Vagina (tissue), 2 donors: ENCODE data around the gene PCYOX1L. TPM values are rescaled to one million over a fixed set of nuclear protein-coding genes. Genes with fewer than 3 reads are reported as not detected.
A peak's percentile ranks its signal among the peaks of the same experiment; 100 is the strongest.

Source experiments
- DNase-seq, 2 donors: peaks; one replicate each; pipeline ENCODE4 v3.0.0-alpha.2; 2017; ENCODE audit errors: extremely low spot score in 2 of 2
- H3K27ac ChIP-seq: fragments of 200-600 bp; sonication (generic); one replicate; pipeline ENCODE4 v1.5.1; 2019
- H3K27me3 ChIP-seq: fragments of 200-600 bp; sonication (generic); one replicate; pipeline ENCODE4 v1.5.1; 2019
- H3K36me3 ChIP-seq, 2 donors: fragments of 200-600 bp; sonication (generic); one replicate each; pipeline ENCODE4 v1.5.1; 2017 to 2019
- H3K4me1 ChIP-seq: fragments of 200-600 bp; sonication (generic); one replicate; pipeline ENCODE4 v1.5.1; 2019
- H3K4me3 ChIP-seq, 2 donors: fragments of 200-600 bp; sonication (generic); 1 replicate in 1 of 2; 2 replicates in 1 of 2; pipeline ENCODE4 v1.5.1; 2016 to 2019
- H3K9me3 ChIP-seq: fragments of 200-600 bp; sonication (generic); one replicate; pipeline ENCODE4 v1.5.1; 2019
- CTCF ChIP-seq, 3 experiments: fragments of 450-650 bp in 2 of 3; fragments of 200-600 bp in 1 of 3; sonication (generic) in 1 of 3; IDR thresholded peaks; one replicate each; pipeline ENCODE4 v1.5.1; 2017 to 2019; ENCODE audit warnings: antibody characterized with exemption in 3 of 3, mild to moderate bottlenecking in 2 of 3, moderate library complexity in 2 of 3
- POLR2A ChIP-seq, 2 donors: fragments of 450-650 bp; IDR thresholded peaks; one replicate each; pipeline ENCODE4 v1.6.1; 2017; ENCODE audit warnings: antibody characterized with exemption in 2 of 2, mild to moderate bottlenecking in 2 of 2, moderate library complexity in 2 of 2
- POLR2AphosphoS5 ChIP-seq, 2 donors: sonication (generic); formaldehyde crosslinking; IDR thresholded peaks; one replicate each; pipeline ENCODE4 v1.9.0; 2017; ENCODE audit warnings: antibody characterized with exemption in 2 of 2, mild to moderate bottlenecking in 2 of 2, low read depth in 1 of 2; ENCODE audit not compliant: insufficient read depth in 1 of 2
- intact Hi-C: fragments of 100-400 bp; cut with DNase I; formaldehyde crosslinking; loops from one replicate; pipeline ENCODE4 v1.15.1; 2023
- total RNA-seq: library from RNA; depleted of rRNA; stranded (reverse); fragments of >200 nt; gene quantifications from one replicate; pipeline ENCODE4 v1.2.3, GENCODE V29; 2016

The PCYOX1L gene
- total RNA-seq, 1 donor from 2014 or later, result 6.4 TPM

- H3K27ac ChIP-seq, result no peak overlapping the region
- no peaks in the 10 kb centered on the region for H3K27me3 ChIP-seq
- H3K4me3 ChIP-seq, result no peak overlapping the region
- no peak for DNase-seq
- intact Hi-C loops, result no loop called here
- no peaks in the 10 kb centered on the region for H3K9me3 ChIP-seq
- H3K4me1 ChIP-seq, result no peaks in the 10 kb centered on the region
- TF ChIP-seq POLR2A (IDR thresholded peaks at IDR 0.05), result no peak
- no peak for TF ChIP-seq POLR2AphosphoS5 (IDR thresholded peaks at IDR 0.05; ENCODE audit: insufficient read depth in 1 of 2, low read depth in 1 of 2)
- TF ChIP-seq CTCF (IDR thresholded peaks at IDR 0.05), result no peak
- peaks cover 0 to 4% of the 10 kb centered on the region in 2 donors for H3K36me3 ChIP-seq
Observed at GRCh38 chr5:149313151-149313841, 44.5 kb upstream of the PCYOX1L start.

GRCh38 chr5:149314571-149315111 lies 43.2 kb upstream of the PCYOX1L start:
- intact Hi-C loops, result no loop called here

GRCh38 chr5:149315753-149316152 lies 42.1 kb upstream of the PCYOX1L start:
- DNase-seq, result no peak
- H3K9me3 ChIP-seq, result no peaks in the 10 kb centered on the region
- intact Hi-C loops, result no loop called here
- no peak overlapping the region for H3K4me3 ChIP-seq
- H3K27ac ChIP-seq, result no peak overlapping the region
- peaks cover 7% of the 10 kb centered on the region for H3K4me1 ChIP-seq
- no peaks in the 10 kb centered on the region for H3K27me3 ChIP-seq
- H3K36me3 ChIP-seq, result no peaks in the 10 kb centered on the region
- TF ChIP-seq POLR2A (IDR thresholded peaks at IDR 0.05) (no peak), CTCF (IDR thresholded peaks at IDR 0.05) (no peak), POLR2AphosphoS5 (IDR thresholded peaks at IDR 0.05; ENCODE audit: insufficient read depth in 1 of 2, low read depth in 1 of 2) (no peak)

More at GRCh38 chr5:149314571-149315111, 43.2 kb upstream of the PCYOX1L start:
- TF ChIP-seq CTCF (IDR thresholded peaks at IDR 0.05) (no peak), POLR2A (IDR thresholded peaks at IDR 0.05) (no peak), POLR2AphosphoS5 (IDR thresholded peaks at IDR 0.05; ENCODE audit: insufficient read depth in 1 of 2, low read depth in 1 of 2) (no peak)
- Histone ChIP-seq H3K9me3 (no peaks in the 10 kb centered on the region), H3K27ac (no peak overlapping the region), H3K4me3 (no peak overlapping the region), H3K27me3 (no peaks in the 10 kb centered on the region), H3K4me1 (no peaks in the 10 kb centered on the region), H3K36me3 (peaks cover 0 to 4% of the 10 kb centered on the region in 2 donors)
- no peak for DNase-seq

- DNase-seq, result no peak
- H3K4me1 ChIP-seq, result peaks cover 13% of the 10 kb centered on the region
- no peaks in the 10 kb centered on the region for H3K27me3 ChIP-seq
- intact Hi-C loops, result no loop called here
- TF ChIP-seq POLR2AphosphoS5 (IDR thresholded peaks at IDR 0.05; ENCODE audit: insufficient read depth in 1 of 2, low read depth in 1 of 2), result no peak
- TF ChIP-seq CTCF (IDR thresholded peaks at IDR 0.05), result peak; percentile 45 to 61 (median 54)
- H3K9me3 ChIP-seq, result no peaks in the 10 kb centered on the region
- H3K4me3 ChIP-seq, result no peak overlapping the region
- no peaks in the 10 kb centered on the region for H3K36me3 ChIP-seq
- no peak overlapping the region for H3K27ac ChIP-seq
Observed at GRCh38 chr5:149317281-149318048, 40.4 kb upstream of the PCYOX1L start.
